Spleen (tissue), 11 donors: ENCODE data around the gene FGF5. TPM values are rescaled to one million over a fixed set of nuclear protein-coding genes. Genes with fewer than 3 reads are reported as not detected.

Experiments used
- DNase-seq: peaks from one replicate; pipeline ENCODE4 v3.0.0-alpha.2; 2020
- H3K27ac ChIP-seq, 8 donors: fragments of 200-600 bp; sonication (generic) in 7 of 8; 1 replicate in 4 of 8; 2 replicates in 4 of 8; pipeline versions ENCODE4 v1.5.0 to v1.8.0; 2016 to 2021; ENCODE audit warnings: inconsistent platforms in 4 of 8, mild to moderate bottlenecking in 4 of 8, moderate library complexity in 1 of 8
- H3K27me3 ChIP-seq, 7 donors: fragments of 200-600 bp; sonication (generic) in 6 of 7; replicated peaks in 1 of 7; 1 replicate in 4 of 7; 2 replicates in 3 of 7; pipeline versions ENCODE4 v1.5.0 to v1.8.0; 2016 to 2021; ENCODE audit warnings: inconsistent platforms in 3 of 7, mild to moderate bottlenecking in 1 of 7
- H3K36me3 ChIP-seq, 6 donors: fragments of 200-600 bp; sonication (generic) in 5 of 6; 1 replicate in 4 of 6; 2 replicates in 2 of 6; pipeline versions ENCODE4 v1.5.0 to v1.8.0; 2016 to 2021; ENCODE audit warnings: inconsistent platforms in 2 of 6
- H3K4me1 ChIP-seq, 6 donors: fragments of 200-600 bp; sonication (generic) in 5 of 6; 1 replicate in 3 of 6; 2 replicates in 3 of 6; pipeline versions ENCODE4 v1.5.0 to v1.8.0; 2016 to 2021; ENCODE audit warnings: inconsistent platforms in 3 of 6
- H3K4me3 ChIP-seq, 8 donors: fragments of 200-600 bp; sonication (generic) in 7 of 8; 1 replicate in 4 of 8; 2 replicates in 4 of 8; pipeline versions ENCODE4 v1.5.0 to v1.8.0; 2016 to 2021; ENCODE audit warnings: inconsistent platforms in 4 of 8, mild to moderate bottlenecking in 4 of 8, moderate library complexity in 2 of 8
- H3K9me3 ChIP-seq, 8 donors: fragments of 200-600 bp; sonication (generic) in 7 of 8; 1 replicate in 4 of 8; 2 replicates in 4 of 8; pipeline versions ENCODE4 v1.5.0 to v1.8.0; 2016 to 2021; ENCODE audit warnings: inconsistent platforms in 4 of 8
- CTCF ChIP-seq, 11 experiments: fragments of 200-600 bp in 7 of 11; fragments of 450-650 bp in 4 of 11; sonication (generic) in 4 of 11; IDR thresholded peaks in 8 of 11; conservative IDR thresholded peaks in 3 of 11; 1 replicate in 7 of 11; 2 replicates in 4 of 11; pipeline versions ENCODE4 v1.4.0 to v1.8.0; 2016 to 2021; ENCODE audit warnings: antibody characterized with exemption in 11 of 11, inconsistent platforms in 4 of 11, mild to moderate bottlenecking in 1 of 11
- POLR2A ChIP-seq, 3 donors: fragments of 450-650 bp; IDR thresholded peaks; one replicate each; pipeline ENCODE4 v1.5.1; 2017; ENCODE audit warnings: antibody characterized with exemption in 3 of 3, mild to moderate bottlenecking in 1 of 3
- POLR2AphosphoS5 ChIP-seq, 3 donors: sonication (generic); formaldehyde crosslinking; IDR thresholded peaks; one replicate each; pipeline ENCODE4 v1.5.1; 2017; ENCODE audit warnings: antibody characterized with exemption in 3 of 3
- WGBS, 5 donors: extraction: QIAGEN DNeasy Blood & Tissue Kit in 3 of 5; methylation state at CpG; one replicate each; pipeline versions ENCODE4 v1.1.5 to v1.1.7; 2013 to 2018; 5-methylcytosine and 5-hydroxymethylcytosine counted together
- intact Hi-C: fragments of 100-400 bp; cut with DNase I; formaldehyde crosslinking; loops from one replicate; pipeline ENCODE4 v1.15.0; 2023; ENCODE audit warnings: low total_unique reads
- polyA plus RNA-seq, 3 donors: library from polyadenylated mRNA; stranded (reverse); fragments of 200-250 nt; gene quantifications; one replicate each; pipeline ENCODE4 v1.2.1, GENCODE V29; 2013
- total RNA-seq, 7 donors: library from RNA; depleted of rRNA in 3 of 7; stranded (reverse); fragments of >200 nt in 3 of 7; fragmentation: NEBNext Ultra II Directional in 4 of 7; extraction: Animal tissue kit (Norgen Biotek cat#: 25700) in 4 of 7; gene quantifications; one replicate each; pipeline versions ENCODE4 v1.1.0 to v1.2.1, GENCODE V29; 2016 to 2021
- donor health status: healthy with polysubstance abuse.
- donor health status: DM: no; HTN: no; CAD: no; lungs with moderate emphysema.
- donor health status: DM: no; HTN: no; CAD: no.
- donor health status: Bipolar disorder and iron deficiency.
- donor health status: healthy.
- donor health status: DM: no; HTN: no; CAD: no.
- donor health status: DM: yes; HTN: yes; CAD: no.

Gene FGF5
- total and polyA plus RNA-seq, 10 donors, result 0.06 TPM; not detected in 9

DNA sequence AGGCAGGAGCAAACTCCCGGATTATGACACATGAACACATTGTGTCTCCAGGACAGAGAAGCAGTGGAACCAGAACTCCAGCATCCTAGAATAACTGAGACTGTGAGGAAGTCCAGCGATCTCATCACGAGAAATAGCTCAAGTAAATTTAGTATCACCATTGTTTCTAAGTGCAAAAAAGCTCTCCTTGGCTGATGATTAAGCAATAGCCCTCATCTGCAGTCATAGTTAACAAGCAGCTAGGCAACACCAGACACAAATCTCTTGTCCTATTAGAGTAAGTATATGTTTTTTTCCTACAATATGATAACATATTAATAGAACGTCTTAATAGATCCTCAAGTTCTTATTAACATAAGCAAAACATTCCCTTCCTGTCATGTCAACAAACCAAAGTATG, 66.7 kb downstream of the FGF5 start:
- no peak overlapping the region for H3K4me3 ChIP-seq
- DNase-seq, result no peak
- intact Hi-C loops, result no loop called here
- peaks cover 0 to 18% (median 13%) of the 10 kb centered on the region in 6 donors for H3K4me1 ChIP-seq
- no peaks in the 10 kb centered on the region for H3K36me3 ChIP-seq
- TF ChIP-seq POLR2AphosphoS5 (IDR thresholded peaks at IDR 0.05), result no peak
- TF ChIP-seq CTCF (IDR thresholded peaks at IDR 0.05 in 8 of 11, conservative IDR thresholded peaks at IDR 0.05 in 3 of 11), result no peak
- no peak for TF ChIP-seq POLR2A (IDR thresholded peaks at IDR 0.05)
- H3K9me3 ChIP-seq, result no peaks in the 10 kb centered on the region
- no peak overlapping the region for H3K27ac ChIP-seq
- 70 to 78% (median 75%) methylated on average over 4 of the region's 4 CpGs for WGBS, 5 donors
- H3K27me3 ChIP-seq, result peaks cover 0 to 76% (median 17%) of the 10 kb centered on the region in 7 donors

GRCh38 chr4:80334568-80334967, 68.1 kb downstream of the FGF5 start:
- Histone ChIP-seq H3K9me3 (no peaks in the 10 kb centered on the region), H3K4me1 (peaks cover 0 to 18% (median 13%) of the 10 kb centered on the region in 6 donors), H3K27ac (no peak overlapping the region), H3K27me3 (peaks cover 0 to 77% (median 17%) of the 10 kb centered on the region in 7 donors), H3K36me3 (no peaks in the 10 kb centered on the region), H3K4me3 (no peak overlapping the region)
- no peak for TF ChIP-seq CTCF (IDR thresholded peaks at IDR 0.05 in 8 of 11, conservative IDR thresholded peaks at IDR 0.05 in 3 of 11)
- TF ChIP-seq POLR2AphosphoS5 (IDR thresholded peaks at IDR 0.05), result no peak
- no peak for TF ChIP-seq POLR2A (IDR thresholded peaks at IDR 0.05)
- 73 to 85% (median 80%) methylated on average over 1 of the region's 1 CpG for WGBS, 5 donors
- no peak for DNase-seq
- intact Hi-C loops, result no loop called here

- H3K4me1 ChIP-seq, result peaks cover 0 to 18% (median 13%) of the 10 kb centered on the region in 6 donors
- intact Hi-C loops, result no loop called here
- 8 to 15% (median 10%) methylated on average over 3 of the region's 3 CpGs for WGBS, 5 donors
- TF ChIP-seq POLR2AphosphoS5 (IDR thresholded peaks at IDR 0.05) (no peak), POLR2A (IDR thresholded peaks at IDR 0.05) (no peak), CTCF (IDR thresholded peaks at IDR 0.05 in 8 of 11, conservative IDR thresholded peaks at IDR 0.05 in 3 of 11) (no peak)
- no peak for DNase-seq
- no peaks in the 10 kb centered on the region for H3K36me3 ChIP-seq
- peaks cover 0 to 80% (median 17%) of the 10 kb centered on the region in 7 donors for H3K27me3 ChIP-seq
- H3K9me3 ChIP-seq, result no peaks in the 10 kb centered on the region
- peak overlapping the region; percentile 40 to 81 (median 57) for H3K4me3 ChIP-seq
- no peak overlapping the region for H3K27ac ChIP-seq
These were observed 68.7 kb downstream of the FGF5 start for GRCh38 chr4:80335226-80335553.

DNA sequence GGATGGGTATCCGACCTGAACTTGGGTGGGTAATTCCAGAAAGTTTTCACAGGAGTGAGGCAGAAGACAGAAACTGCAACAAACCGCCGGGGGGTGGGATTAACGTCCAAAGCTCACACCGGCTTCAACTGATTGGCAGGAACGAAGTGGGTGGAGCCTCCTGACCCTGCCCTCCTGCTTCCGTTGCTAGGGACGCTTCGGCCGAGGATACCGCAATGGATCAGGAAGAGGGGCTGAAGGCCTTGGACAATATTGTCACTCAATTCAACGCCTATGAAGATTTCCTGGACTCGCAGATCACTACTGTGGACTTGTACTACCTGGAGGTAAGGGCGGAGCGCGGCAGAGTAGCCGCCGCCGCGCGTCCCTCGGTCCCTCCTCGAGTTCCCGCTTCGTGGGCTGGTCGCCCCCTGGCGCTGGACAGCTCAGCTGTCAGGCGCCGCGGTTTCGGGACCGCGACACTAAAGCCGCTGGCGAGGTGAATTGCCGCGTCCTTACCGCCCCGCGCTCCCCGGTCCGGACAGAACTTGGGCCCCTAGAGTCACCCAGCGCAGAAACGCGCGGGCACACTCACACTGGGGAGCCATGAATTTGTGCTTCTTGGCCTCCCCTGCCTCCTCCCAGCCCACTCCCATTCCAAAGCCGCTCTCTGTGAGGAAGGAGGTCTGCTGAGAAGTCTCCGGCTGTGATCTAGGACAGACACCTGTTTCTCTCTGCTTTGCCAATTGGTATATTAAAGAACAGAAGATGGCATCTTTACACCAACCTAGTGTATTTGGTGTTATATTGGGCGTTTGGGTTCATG, 69.3 kb downstream of the FGF5 start, which contains the start of gene CFAP299:
Gene CFAP299 (plus strand): TSS at position 177 of the 805 bp plus-strand sequence.
- Histone ChIP-seq H3K27ac (no peak within 1 kb of the TSS), H3K9me3 (no peaks in the 10 kb centered on the region), H3K36me3 (no peaks in the 10 kb centered on the region), H3K4me1 (peaks cover 0 to 18% (median 13%) of the 10 kb centered on the region in 6 donors), H3K27me3 (peaks cover 0 to 84% (median 17%) of the 10 kb centered on the region in 7 donors), H3K4me3 (peak within 1 kb of the TSS; percentile 40 to 81 (median 57))
- intact Hi-C loops, result no loop called here
- peak; percentile 84 for DNase-seq
- peak in 2 of 3 donors; percentile 9 to 18 for TF ChIP-seq POLR2AphosphoS5 (IDR thresholded peaks at IDR 0.05)
- peak in 7 of 11 experiments; percentile 16 to 47 (median 40) for TF ChIP-seq CTCF (IDR thresholded peaks at IDR 0.05 in 8 of 11, conservative IDR thresholded peaks at IDR 0.05 in 3 of 11)
- no peak for TF ChIP-seq POLR2A (IDR thresholded peaks at IDR 0.05)
- WGBS, 5 donors, result 0 to 3% (median 1%) methylated on average over 34 to 49 of the region's 49 CpGs
